Raji (cell line): ENCODE results near the gene EPC1.

Experiments used
- POLR2A ChIP-seq: IDR thresholded peaks from 2 replicates; pipeline ENCODE4 v1.6.1; 2011; ENCODE audit warnings: low read depth, low read length, control low read depth; ENCODE audit not compliant: insufficient read depth

Gene EPC1

DNA sequence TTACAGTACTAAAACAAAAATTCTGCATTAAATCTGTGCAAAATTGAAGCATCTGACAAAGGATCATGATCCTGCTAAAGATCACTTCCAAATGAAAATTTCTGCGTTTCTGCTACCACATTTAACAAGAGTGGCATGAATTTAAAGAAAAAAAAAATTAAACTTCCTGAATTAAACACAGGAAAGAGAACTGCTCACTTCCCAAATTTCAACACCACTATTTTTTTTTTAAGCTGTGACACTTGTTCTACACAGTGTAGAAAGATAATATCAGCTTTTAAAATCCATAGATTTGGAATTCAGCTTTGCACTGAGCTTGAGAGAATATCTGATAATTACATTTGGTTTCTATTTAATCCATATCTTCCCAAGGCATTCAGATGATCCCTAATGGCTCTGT lies 73.6 kb downstream of the EPC1 start:
- TF ChIP-seq POLR2A, result no peak

DNA sequence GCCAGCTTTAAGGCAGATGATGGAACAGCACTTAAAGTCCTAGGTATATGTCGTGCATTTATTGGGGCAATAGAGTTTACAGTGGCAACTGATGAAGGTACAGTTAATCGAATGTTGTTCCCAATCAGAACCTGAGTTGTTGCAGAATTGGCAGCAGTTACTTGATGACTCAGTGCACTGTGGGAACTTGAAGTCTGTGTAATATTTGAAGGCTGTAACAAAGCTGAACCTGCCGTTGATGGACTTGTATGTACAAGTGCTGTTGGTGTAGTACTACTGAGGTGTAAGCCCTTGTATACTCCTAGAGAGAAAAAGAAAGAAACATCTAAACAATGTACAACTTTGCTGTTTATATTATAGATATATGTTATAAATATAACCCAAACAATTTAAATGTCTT lies 75.3 kb downstream of the EPC1 start:
- TF ChIP-seq POLR2A, result no peak

DNA sequence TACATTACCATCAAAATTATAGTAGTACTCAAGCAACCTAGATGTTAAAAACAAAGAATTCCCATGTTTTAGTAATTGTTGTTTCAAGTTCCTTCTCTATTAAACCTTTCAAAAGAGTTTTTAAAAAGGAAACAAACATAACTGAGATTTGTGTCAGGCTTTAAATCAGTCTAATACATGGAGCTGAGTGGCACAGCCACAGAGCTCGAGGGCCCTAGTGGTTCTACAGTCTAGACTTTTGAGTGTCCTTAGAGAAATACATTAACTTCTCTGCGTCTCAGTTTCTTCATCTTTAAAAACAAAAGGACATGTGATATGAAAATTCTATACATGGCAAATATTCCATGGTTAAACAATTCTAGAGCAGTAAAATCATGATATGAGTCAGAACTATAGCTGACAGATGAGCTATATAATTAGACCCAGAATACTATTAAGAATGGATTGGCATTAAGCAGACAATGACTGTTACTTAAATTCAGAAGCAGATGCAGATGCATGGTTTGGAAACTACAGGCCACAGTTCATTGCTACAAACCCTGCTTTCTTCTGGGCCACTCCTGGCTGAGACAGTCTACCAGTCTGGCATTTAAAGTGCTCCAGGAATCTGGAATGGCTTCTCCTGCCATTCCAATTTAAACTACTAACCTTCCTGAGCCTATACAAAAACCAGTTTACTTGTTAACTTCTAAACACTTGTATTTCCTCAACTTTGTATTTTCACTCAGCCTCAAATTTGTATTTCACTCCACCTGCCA lies 77.4 kb downstream of the EPC1 start:
- TF ChIP-seq POLR2A, result no peak

DNA sequence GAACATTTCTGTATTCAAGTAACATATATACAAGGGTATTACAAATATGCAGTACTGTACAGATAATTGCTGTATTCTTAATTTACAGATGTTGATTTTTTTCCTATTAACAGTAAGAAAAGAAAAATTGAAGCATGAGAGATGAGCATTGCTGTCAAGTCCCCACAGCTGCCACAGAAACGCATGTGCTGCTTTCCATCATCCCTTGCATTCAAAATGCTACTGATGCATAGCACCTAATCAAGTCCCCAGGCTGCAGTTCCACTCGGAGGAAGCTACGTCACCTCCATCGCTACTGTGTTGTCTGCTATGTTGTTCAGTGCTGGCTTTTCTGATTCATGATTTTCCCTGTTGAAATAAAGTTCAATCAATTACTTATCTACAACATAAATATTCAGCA lies 78.2 kb downstream of the EPC1 start:
- no peak for TF ChIP-seq POLR2A

DNA sequence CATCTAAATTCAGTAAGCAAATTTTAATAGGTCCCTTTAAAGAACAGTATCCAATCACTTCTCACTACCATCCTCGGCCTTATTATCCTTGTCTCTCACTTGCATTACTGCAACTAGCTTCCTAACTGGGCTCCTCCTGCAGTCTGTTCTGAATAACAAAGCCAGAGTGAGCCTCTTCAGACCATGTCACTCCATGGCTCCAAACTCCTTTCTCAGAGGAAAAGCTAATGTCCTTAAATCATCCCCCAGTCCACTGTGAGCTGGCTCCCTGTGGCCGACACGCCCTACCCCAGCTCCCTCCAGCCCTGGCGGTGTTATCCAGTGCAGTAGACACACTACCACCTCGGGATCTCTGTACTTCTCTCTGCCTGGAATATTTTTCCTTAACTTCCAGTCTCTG lies 80.0 kb downstream of the EPC1 start:
- TF ChIP-seq POLR2A, result no peak

DNA sequence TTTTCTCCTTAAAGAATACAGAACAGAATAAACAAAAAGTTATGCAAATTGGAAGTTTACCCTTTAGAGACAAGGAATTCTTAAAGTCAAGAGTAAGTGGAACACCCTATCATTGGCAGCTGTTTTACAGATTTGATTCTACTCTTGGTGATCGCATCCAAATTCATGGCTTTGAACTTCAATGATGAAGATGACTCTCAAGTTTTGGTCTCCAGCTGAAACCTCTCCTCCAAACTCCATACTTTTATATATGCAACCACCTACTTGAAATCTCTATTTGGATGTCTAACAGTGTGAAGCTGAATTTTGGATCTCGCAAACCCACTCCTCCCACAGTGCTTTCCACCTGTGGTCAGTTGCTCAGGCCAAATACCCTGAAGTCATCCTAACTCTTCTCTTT lies 80.4 kb downstream of the EPC1 start:
- TF ChIP-seq POLR2A, result no peak

DNA sequence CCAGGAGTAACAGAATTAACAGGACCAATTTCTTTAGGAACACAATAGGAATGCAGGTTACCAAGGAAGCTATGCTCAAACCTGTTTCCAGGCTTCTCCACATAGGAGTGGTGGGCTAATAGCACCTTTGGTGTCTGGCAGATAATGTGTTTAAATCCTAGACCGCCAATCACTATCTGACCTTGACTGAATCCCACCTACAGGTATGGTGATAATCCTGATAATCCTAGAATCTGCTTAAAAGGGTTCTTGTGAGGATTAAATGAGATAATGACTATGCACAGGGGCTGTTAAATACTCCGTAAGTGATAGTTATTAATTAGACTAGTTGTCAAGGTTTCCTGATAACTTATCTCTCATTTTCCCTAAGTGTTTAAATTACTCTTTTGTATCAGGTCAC lies 81.2 kb downstream of the EPC1 start:
- TF ChIP-seq POLR2A, result no peak

DNA sequence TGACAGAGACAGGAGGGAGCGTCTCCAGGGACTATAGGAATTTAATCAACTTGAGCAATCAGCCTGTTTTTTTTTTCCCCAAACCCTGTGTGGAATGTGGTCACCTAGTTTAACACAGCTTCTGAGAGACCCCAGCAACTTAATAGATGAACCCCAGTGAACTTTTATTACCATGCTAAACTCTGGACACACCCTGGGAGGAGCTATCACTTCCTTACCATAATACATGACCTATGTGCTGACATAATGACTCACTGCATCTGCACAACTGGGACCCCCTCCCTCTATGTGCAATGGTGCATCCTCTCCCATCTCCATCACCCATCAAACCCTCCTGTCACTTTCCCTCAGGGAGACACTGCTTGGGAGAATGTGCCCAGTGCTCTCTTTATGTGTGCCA lies 83.7 kb downstream of the EPC1 start:
- TF ChIP-seq POLR2A, result no peak

DNA sequence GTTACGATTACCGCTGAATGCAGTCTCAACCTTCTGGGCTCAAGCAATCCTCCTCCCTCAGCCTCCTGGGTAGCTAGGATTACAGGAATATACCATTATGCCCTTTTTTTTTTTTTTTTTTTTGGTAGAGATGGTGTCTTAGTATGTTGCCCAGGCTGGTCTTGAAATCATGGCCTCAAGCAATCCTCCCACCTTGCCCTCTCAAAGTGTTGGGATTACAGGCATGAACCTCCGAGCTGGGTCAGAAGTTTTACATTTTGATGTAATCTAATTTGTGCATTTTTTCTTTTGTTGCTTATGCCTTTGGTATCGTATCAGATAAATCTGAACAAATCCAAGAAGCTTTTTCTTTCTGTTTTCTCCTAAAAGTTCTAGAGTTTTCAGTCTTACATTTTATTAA lies 87.4 kb downstream of the EPC1 start:
- no peak for TF ChIP-seq POLR2A

DNA sequence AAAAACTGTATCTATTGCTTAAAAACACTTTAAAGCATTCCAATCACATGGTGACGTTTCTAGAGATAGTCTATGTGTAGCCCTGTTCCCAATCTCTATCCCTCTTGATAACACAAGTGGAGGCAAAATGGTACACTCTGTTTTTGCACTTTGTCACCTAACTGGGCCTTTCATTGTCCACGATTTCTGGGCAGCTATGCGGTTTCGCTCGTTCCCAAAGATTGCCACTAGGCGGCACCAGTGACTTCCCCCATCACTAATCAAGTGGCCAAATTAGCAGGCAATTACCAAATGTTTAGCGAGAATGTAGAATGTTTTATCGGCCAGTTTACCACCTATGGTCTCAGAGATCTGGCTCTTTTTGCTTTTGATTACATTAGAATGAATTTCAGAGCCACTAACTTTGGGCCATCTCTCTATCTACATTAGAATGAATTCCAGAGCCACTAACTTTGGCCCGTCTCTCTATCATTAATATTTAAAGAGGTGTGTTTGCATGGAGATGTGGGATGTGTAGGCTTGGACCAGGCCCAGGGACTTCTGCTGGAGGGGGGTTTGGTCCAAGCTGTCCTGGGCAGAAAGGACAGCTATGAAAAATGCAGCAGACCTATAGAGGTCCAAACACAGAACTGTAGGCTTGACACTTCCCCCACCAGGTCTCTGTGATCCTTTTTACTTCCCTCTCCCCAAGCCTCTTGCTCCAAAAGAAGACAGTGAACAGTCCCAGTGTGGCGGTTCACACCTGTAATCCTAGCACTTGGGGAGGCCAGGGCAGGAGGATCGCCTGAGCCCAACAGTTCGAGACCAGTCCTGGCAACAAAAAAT lies 90.1 kb downstream of the EPC1 start:
- TF ChIP-seq POLR2A, result no peak

DNA sequence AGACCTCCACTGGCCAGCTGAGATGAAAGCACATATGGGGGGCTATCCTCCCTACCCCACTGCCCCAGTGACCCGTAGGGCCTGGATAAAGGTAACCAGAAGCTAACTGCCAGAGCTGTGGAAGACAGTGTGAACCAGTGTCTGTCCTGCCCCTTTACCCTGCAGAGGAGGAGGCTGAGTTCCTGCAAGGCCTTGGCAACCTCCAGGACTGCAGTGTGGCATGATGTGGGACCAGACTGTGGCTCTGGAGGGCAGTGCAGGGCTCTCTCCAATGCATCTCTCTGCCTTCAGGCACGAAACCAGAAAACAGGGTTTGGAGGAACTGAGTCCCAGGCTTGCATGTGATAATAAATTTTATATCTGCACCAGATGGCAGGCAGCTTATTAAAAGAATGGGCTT lies 93.1 kb downstream of the EPC1 start:
- no peak for TF ChIP-seq POLR2A

DNA sequence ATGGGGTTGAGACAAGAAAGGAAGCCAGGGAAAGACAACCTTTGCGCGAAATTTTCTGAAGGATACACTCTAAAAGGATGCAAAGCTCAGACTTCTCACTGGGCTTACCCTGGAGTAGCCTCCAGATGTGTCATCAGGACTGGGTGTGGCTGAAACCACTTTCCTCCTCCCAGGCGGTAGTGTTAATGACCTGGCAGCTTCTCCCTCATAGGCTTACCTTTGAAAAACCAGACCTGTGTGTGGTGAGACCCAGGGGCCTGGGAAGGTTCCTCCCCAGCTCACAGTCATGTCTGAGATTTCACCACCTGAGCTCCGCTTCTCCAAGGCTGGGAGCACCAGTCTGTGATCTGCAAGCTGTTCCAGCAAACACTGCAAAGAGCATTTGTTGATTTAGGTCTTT lies 93.7 kb downstream of the EPC1 start:
- TF ChIP-seq POLR2A, result no peak

DNA sequence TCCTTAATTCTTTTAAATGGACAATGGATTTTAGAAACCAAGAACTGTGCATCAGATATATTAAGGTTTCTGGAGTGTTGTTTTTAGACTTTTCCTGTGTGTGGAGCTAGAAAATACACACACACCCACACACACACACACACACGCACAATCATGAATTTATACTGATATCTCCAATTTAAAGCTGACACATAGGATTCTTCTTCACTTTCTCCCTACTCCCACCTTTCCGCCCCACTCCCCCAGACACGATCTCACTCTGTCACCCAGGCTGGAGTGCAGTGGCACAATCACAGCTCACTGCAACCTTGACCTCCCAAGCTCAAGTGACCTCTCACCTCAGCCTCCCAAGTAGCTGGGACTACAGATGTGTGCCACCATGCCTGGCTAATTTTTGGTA lies 100.3 kb downstream of the EPC1 start:
- no peak for TF ChIP-seq POLR2A

DNA sequence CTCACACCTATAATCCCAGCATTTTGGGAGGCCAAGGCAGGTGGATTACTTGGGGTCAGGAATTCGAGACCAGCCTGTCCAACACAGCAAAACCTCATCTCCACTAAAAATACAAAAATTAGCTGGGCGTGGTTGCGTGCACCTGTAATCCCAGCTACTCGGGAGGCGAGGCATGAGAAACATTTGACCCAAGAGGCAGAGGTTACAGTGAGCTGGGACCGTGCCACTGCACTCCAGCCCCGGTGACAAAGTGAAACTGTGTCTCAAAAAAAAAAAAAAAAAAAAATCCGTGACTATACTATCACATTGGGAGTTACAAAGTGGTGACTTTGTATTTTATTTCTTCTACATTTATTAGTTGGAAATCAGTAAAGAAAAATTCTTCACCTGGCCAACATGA lies 101.2 kb downstream of the EPC1 start:
- TF ChIP-seq POLR2A, result no peak

DNA sequence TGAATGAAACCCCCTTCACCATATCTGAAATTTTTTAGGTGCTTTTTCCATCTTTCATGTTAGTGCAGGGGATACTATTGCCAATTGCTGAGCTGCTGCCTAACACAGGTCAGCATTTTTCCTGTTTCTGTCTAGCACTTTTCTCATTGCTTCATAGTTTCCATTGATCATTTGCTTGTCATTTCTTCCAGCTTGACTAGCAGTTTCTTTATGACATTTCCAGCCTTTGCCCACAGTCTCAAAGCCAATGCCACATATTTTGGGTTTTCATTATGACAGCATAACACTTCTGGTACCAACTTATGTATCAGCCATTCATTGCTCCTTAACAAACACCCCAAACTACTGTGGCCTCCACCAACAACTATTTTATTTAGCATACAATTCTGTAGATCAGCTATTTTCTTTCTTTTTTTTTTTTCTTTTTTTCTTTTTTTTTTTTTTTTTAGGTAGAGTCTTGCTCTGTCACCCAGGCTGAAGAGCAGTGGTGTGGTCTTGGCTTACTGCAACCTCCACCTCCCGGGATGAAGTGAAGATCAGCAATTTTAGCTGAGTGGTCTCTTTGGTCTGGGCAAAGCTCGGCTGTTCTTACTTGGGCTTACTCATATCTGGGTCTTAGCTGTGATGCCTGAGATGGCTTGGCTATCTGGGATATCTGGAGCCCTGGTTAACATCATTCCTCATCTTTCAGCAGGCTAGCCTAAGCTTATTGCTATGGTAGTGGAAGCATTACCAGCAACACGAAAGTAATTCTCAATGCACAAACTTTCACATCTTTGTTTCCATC lies 102.3 kb downstream of the EPC1 start:
- TF ChIP-seq POLR2A, result no peak

DNA sequence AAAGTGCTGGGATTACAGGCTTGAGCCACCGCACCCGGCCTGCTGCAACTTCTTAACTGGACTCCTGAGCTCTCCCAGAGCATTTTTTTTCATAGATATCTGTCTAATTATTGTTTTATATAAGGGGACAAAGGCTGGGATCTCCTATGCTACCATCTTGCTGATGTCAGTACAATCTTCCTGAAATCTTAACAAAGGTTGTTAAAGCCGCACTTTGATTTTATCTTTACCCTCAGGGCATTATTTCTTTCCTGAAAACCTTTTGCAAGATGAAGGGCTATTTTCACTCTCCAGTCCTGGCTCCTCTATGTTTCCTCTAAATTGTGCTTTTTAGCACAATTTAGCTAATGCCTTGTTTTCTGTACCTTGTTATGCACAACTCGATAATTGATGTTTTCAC lies 102.9 kb downstream of the EPC1 start:
- TF ChIP-seq POLR2A, result no peak
